ENCODE measurements around the gene LDB3.
A peak's percentile ranks its signal among the peaks of the same experiment; 100 is the strongest.

LDB3 gene

GRCh38 chr10:86685416-86685815 lies 17.1 kb downstream of the LDB3 start:
- H3K9me3 ChIP-seq: no peaks in the 10 kb centered on the region
- TF ChIP-seq CTCF (IDR thresholded peaks at IDR 0.05): no peak
- peaks cover 0 to 100% (median 75%) of the 10 kb centered on the region in 4 donors for H3K4me1 ChIP-seq
- no peak for DNase-seq
- H3K27ac ChIP-seq: peak overlapping the region; percentile 82 to 89
- intact Hi-C loops (cut with DNase I; ENCODE audit: low total_unique reads): no loop called here
- H3K4me3 ChIP-seq: no peak overlapping the region
- H3K27me3 ChIP-seq: no peaks in the 10 kb centered on the region
- peaks cover 19 to 25% (median 22%) of the 10 kb centered on the region in 3 donors for H3K36me3 ChIP-seq

GRCh38 chr10:86685893-86686632 lies 17.8 kb downstream of the LDB3 start:
- peaks cover 0 to 100% (median 73%) of the 10 kb centered on the region in 4 donors for H3K4me1 ChIP-seq
- intact Hi-C loops (cut with DNase I; ENCODE audit: low total_unique reads): no loop called here
- H3K27ac ChIP-seq: peak overlapping the region; percentile 82 to 89

GRCh38 chr10:86686972-86687371 lies 18.7 kb downstream of the LDB3 start:
- Histone ChIP-seq H3K9me3 (no peaks in the 10 kb centered on the region), H3K27ac (peak overlapping the region; percentile 82 to 89), H3K27me3 (no peaks in the 10 kb centered on the region), H3K36me3 (peaks cover 12 to 18% (median 16%) of the 10 kb centered on the region in 3 donors), H3K4me1 (peaks cover 0 to 99% (median 68%) of the 10 kb centered on the region in 4 donors), H3K4me3 (no peak overlapping the region)
- intact Hi-C loops (cut with DNase I; ENCODE audit: low total_unique reads): no loop called here
- TF ChIP-seq CTCF (IDR thresholded peaks at IDR 0.05): no peak
- no peak for DNase-seq

More at GRCh38 chr10:86685893-86686632, 17.8 kb downstream of the LDB3 start:
- no peaks in the 10 kb centered on the region for H3K9me3 ChIP-seq
- peaks cover 19 to 24% (median 22%) of the 10 kb centered on the region in 3 donors for H3K36me3 ChIP-seq
- no peak for DNase-seq
- H3K27me3 ChIP-seq: no peaks in the 10 kb centered on the region
- TF ChIP-seq CTCF (IDR thresholded peaks at IDR 0.05): no peak
- H3K4me3 ChIP-seq: no peak overlapping the region

GRCh38 chr10:86687750-86688149 lies 19.4 kb downstream of the LDB3 start:
- peaks cover 10 to 18% (median 16%) of the 10 kb centered on the region in 3 donors for H3K36me3 ChIP-seq
- H3K4me3 ChIP-seq: no peak overlapping the region
- no peaks in the 10 kb centered on the region for H3K27me3 ChIP-seq
- no peaks in the 10 kb centered on the region for H3K9me3 ChIP-seq
- no peak for TF ChIP-seq CTCF (IDR thresholded peaks at IDR 0.05)
- intact Hi-C loops (cut with DNase I; ENCODE audit: low total_unique reads): no loop called here
- DNase-seq: no peak
- H3K4me1 ChIP-seq: peaks cover 0 to 99% (median 66%) of the 10 kb centered on the region in 4 donors
- peak overlapping the region; percentile 82 to 89 for H3K27ac ChIP-seq

GRCh38 chr10:86688398-86688921 lies 20.1 kb downstream of the LDB3 start:
- Histone ChIP-seq H3K27ac (peak overlapping the region; percentile 82 to 89), H3K4me3 (no peak overlapping the region), H3K9me3 (no peaks in the 10 kb centered on the region), H3K36me3 (peaks cover 11 to 23% (median 16%) of the 10 kb centered on the region in 3 donors), H3K27me3 (no peaks in the 10 kb centered on the region), H3K4me1 (peaks cover 0 to 99% (median 65%) of the 10 kb centered on the region in 4 donors)
- DNase-seq: peak in 1 of 2 donors; percentile 64
- peak; percentile 85 to 90 for TF ChIP-seq CTCF (IDR thresholded peaks at IDR 0.05)
- intact Hi-C loops (cut with DNase I; ENCODE audit: low total_unique reads): no loop called here
